Epithelial cell of esophagus (primary cell): Measurements from ENCODE around the gene STK11.

Experiments
- DNase-seq: peaks from one replicate; pipeline ENCODE4 v3.0.0; 2010; ENCODE audit warnings: low read depth
- H3K4me3 ChIP-seq: 2 replicates; pipeline ENCODE4 v1.5.1; 2011; ENCODE audit warnings: mild to moderate bottlenecking, low read length, control low read depth
- TF ChIP-seq, protein P1 (sequence below): IDR thresholded peaks from 2 replicates; pipeline ENCODE4 v1.5.1; 2011; ENCODE audit warnings: low read depth, mild to moderate bottlenecking, low read length, control low read depth, inconsistent platforms; ENCODE audit not compliant: insufficient read depth; ENCODE audit errors: missing control alignments

Gene STK11

GRCh38 chr19:1252221-1252820, 46.7 kb downstream of the STK11 start:
- DNase-seq: peak; percentile 96
- H3K4me3 ChIP-seq: peak overlapping the region; percentile 75
- TF ChIP-seq, protein P1, sequence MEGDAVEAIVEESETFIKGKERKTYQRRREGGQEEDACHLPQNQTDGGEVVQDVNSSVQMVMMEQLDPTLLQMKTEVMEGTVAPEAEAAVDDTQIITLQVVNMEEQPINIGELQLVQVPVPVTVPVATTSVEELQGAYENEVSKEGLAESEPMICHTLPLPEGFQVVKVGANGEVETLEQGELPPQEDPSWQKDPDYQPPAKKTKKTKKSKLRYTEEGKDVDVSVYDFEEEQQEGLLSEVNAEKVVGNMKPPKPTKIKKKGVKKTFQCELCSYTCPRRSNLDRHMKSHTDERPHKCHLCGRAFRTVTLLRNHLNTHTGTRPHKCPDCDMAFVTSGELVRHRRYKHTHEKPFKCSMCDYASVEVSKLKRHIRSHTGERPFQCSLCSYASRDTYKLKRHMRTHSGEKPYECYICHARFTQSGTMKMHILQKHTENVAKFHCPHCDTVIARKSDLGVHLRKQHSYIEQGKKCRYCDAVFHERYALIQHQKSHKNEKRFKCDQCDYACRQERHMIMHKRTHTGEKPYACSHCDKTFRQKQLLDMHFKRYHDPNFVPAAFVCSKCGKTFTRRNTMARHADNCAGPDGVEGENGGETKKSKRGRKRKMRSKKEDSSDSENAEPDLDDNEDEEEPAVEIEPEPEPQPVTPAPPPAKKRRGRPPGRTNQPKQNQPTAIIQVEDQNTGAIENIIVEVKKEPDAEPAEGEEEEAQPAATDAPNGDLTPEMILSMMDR: no peak

GRCh38 chr19:1252821-1253513, 47.4 kb downstream of the STK11 start:
- H3K4me3 ChIP-seq: peak overlapping the region; percentile 75
- peak; percentile 96 for DNase-seq

GRCh38 chr19:1253514-1254080, 48.0 kb downstream of the STK11 start:
- peak overlapping the region; percentile 32 for H3K4me3 ChIP-seq
- DNase-seq: no peak
- TF ChIP-seq, protein P1: no peak

More at GRCh38 chr19:1252821-1253513, 47.4 kb downstream of the STK11 start:
- TF ChIP-seq, protein P1: no peak

DNA sequence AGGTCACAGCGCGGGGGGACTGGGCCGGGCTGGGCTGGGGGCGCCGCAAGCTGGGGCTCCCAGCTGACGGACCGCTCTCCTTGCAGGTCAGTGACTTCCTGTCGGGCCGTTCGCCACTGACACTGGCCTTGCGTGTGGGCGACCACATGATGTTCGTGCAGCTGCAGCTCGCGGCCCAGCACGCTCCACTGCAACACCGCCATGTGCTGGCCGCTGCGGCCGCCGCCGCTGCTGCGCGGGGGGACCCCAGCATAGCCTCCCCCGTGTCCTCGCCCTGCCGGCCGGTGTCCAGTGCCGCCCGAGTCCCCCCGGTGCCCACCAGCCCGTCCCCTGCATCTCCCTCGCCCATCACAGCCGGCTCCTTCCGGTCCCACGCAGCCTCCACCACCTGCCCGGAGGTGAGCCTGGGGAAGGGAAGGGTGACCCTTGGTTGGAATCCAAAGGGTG, 48.5 kb downstream of the STK11 start:
- DNase-seq: no peak
- TF ChIP-seq, protein P1: no peak
- no peak overlapping the region for H3K4me3 ChIP-seq

DNA sequence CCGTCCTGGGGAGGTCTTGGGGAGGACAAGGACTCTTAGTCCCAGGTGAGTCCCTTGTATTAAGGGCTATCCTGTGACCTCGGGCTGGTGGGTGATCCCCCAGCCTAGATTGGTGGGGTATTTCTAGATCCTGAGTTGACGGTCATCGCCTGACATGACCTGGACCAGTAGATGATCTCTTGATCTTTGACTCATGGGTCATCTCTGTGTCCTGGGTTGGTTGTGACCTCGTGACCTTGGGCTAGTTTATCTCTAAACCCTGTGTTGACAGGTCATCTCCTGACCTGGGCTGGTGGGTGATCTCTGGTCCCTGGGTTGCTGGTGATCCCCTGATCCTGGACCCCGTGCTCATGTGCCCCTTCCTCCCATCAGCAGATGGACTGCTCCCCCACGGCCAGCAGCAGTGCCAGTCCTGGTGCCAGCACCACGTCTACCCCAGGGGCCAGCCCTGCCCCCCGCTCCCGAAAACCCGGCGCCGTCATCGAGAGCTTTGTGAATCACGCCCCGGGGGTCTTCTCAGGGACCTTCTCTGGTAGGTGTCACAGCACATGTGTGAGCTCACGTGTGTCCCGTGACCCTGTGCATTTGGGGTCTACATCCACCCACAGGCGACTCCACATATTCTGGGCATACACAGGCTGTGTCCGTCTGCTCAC, 49.1 kb downstream of the STK11 start:
- TF ChIP-seq, protein P1: no peak
- no peak for DNase-seq
- H3K4me3 ChIP-seq: no peak overlapping the region

GRCh38 chr19:1255186-1256161, 49.9 kb downstream of the STK11 start:
- TF ChIP-seq, protein P1: no peak
- H3K4me3 ChIP-seq: no peak overlapping the region
- DNase-seq: no peak
